HG03342 (cell line): Measurements from ENCODE around the gene RGS9.
"Not testable (repeated sequence)": the region's sequence is repeated elsewhere in the genome, so short reads cannot be mapped to it uniquely, and the experiment has no call there.

ENCODE experiments used
- ATAC-seq: cut with Tn5 transposase; IDR thresholded peaks from one replicate; pipeline ENCODE4 v1.9.1; 2021; ENCODE audit warnings: mild to moderate bottlenecking, moderate library complexity; ENCODE audit not compliant: unreplicated experiment

The RGS9 gene

GRCh38 chr17:65155622-65156021, 18.5 kb downstream of the RGS9 start:
- ATAC-seq: peak; percentile 48

GRCh38 chr17:65156185-65156834, 19.1 kb downstream of the RGS9 start:
- no peak for ATAC-seq

DNA sequence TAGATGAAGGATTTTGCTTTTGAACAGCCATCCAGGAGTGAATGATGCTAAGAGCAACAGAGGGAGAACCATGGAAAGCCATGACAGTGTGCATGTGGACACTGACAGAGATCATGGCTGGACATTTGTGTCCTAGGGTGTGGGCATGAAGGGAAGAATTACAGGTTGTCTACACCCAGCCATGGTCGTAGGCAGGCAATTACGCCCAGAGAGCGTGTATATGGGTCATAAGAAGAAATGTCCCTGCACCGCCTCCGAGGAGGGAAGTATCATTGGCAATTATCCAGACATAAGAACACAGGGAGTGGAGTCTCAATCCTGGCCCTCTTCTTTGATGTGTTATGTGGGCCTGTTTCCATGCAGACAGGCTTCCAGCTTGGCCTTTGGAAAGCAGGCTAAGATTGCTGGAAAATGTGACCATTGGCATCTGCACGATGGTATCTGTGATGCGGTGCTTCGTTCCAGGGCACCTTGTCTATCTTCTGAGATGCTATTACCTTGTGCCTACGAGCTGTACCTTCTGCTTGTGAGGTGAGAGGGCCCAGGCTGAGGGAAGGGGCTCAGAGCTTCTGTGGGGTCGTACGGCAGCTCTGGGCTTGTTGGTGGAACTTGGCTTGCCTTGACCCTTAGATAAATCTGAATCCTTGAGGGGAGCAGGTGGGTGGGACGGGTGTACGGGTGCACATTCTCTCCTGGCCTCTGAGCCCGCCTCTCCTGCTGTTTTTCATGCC, 19.8 kb downstream of the RGS9 start:
- ATAC-seq: no peak

GRCh38 chr17:65158041-65158440, 20.9 kb downstream of the RGS9 start:
- no peak for ATAC-seq

DNA sequence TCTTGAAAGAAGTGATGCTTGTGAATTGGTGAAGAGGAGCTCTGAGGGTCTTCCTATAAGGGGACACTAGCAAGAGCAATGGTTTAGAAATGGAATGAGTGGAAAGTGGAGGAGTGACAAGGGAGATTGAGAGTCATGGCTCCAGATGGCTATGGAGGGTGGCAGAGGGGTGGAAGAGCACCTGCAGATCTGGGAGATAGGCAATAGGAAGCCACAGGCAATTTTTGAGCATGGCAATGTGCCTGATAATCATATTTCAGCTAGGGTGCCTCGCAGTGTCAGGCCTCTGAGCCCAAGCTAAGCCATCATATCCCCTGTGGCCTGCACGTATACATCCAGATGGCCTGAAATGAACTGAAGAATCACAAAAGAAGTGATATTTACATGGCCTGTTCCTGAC, 21.5 kb downstream of the RGS9 start:
- no peak for ATAC-seq

GRCh38 chr17:65160516-65160915, 23.3 kb downstream of the RGS9 start:
- no peak for ATAC-seq

DNA sequence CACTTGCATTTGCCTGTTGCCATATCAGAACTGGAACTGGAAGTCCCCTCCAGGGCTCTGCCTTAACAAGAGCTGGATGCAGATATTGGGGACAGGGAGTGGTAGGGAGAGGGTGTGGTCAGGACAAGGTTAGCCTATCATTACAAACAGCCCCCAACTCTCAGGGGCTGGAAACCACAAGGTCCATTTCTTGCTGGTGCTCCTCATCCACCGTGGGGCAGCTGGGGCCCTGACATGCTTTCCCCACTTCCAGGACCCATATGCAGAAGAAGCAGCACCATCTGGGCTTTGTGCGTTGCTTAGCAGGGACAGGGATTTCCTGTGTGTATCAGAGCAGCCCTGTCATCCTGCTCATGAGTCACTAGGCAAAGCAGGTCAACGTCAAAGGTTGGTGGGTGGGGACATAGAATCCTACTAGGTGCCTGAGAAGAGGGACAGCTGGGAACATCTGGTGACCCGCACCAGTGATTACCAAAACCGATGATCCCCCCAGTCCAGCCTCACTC, 26.9 kb downstream of the RGS9 start:
- ATAC-seq: peak; percentile 98

DNA sequence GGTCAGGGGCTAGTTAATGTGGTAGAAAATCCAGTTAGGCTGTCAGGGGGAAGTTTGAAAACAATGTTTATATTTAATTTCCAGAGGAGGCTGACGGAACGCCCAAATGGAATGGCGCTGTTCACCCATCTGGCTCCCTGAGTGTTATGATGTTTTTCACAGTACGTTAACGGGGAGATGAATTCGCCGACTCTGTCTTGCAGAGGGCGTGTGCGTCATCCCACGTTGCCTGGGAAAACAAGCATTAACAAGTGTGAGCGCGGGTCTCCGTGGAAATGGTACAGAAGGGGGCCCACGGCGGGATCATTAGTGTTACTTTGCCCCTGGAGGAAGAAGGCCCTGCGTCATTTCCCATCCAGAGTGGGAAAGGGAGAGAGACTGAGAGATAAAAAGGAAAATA, 29.6 kb downstream of the RGS9 start:
- ATAC-seq: no peak

DNA sequence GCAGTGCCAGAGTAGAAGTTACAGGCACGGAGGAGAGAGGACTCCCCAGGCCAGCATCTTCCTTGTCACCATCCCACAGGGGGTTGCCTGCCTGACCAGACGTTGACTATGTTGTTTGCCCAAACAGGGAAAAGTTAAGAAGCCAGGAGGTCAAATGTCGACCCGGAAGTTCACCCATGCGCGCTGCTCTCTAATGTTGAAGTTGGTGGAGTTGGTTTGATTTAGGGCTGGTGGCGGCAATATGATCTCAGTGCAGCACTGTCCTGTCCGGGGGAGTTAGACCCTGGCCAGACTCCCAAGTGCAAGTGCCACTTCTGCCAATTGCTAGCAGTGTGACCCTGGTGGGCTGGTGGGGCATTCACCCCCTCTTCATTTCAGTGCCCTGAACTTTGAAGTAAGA, 30.4 kb downstream of the RGS9 start:
- no peak for ATAC-seq

GRCh38 chr17:65169691-65170090, 32.5 kb downstream of the RGS9 start:
- no peak for ATAC-seq

GRCh38 chr17:65170839-65171238, 33.7 kb downstream of the RGS9 start:
- ATAC-seq: no peak

- no peak for ATAC-seq
These were observed 34.6 kb downstream of the RGS9 start for GRCh38 chr17:65171752-65172151.

- ATAC-seq: no peak
These were observed 35.4 kb downstream of the RGS9 start for GRCh38 chr17:65172496-65173136.

GRCh38 chr17:65173284-65173793, 36.2 kb downstream of the RGS9 start:
- ATAC-seq: no peak

GRCh38 chr17:65173976-65174683, 37.0 kb downstream of the RGS9 start:
- no peak for ATAC-seq

DNA sequence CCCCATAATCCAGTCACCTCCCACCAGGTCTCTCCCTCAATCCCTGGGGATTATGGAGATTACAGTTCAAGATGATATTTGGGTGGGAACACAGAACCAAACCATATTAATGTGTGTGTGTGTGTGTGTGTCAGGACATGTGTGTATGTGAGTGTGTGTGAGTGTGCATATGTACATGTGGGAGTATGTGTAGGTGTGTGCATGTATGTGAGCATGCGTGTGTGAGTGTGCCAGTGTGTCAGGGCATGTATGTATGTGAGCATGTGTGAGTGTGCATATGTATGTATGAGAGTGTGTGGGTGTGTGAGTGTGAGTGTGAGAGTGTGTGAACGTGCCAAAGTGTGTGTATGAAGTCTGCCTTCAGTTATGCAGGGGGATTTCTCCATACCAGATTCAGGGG, 37.8 kb downstream of the RGS9 start:
- ATAC-seq: no peak

DNA sequence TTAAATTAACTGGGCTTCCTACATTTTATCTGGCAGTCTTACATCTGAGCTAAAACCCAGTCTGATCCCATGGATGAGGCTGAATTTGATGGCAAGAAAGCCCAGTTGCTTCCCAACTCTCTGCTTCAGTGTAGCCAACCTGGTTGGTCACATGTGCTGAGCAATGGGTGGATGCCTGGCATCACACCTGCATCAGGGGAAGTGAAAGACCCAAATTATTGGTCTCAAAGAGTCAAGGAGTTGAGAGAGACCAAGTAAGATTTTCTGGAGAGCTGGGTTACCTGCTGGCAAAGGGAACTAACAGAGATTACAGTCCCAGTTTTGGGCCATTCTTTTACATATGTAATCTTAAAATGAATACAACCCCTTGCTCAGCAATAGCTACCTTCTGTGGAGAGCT, 38.8 kb downstream of the RGS9 start:
- ATAC-seq: no peak

- ATAC-seq: no peak
These were observed 39.7 kb downstream of the RGS9 start for GRCh38 chr17:65176646-65177409.

- ATAC-seq: no peak
These were observed 40.7 kb downstream of the RGS9 start for GRCh38 chr17:65177901-65178300.

- ATAC-seq: not testable (repeated sequence)
These were observed 43.1 kb downstream of the RGS9 start for GRCh38 chr17:65180276-65180675.
